C4-2B (cell line): ENCODE results near the gene KAT5.
"Not testable (repeated sequence)": the region's sequence is repeated elsewhere in the genome, so short reads cannot be mapped to it uniquely, and the experiment has no call there.

Experiments used
- H3K27ac ChIP-seq: fragments of 450-650 bp; 2 replicates; pipeline ENCODE4 v1.5.1; 2017
- ZFX ChIP-seq: fragments of 450-650 bp; IDR thresholded peaks from 2 replicates; pipeline ENCODE4 v1.6.1; 2017
- TF ChIP-seq, protein P1 (sequence below): fragments of 450-650 bp; conservative IDR thresholded peaks from 2 replicates; pipeline ENCODE4 v1.5.1; 2017; ENCODE audit warnings: mild to moderate bottlenecking

Gene KAT5

DNA sequence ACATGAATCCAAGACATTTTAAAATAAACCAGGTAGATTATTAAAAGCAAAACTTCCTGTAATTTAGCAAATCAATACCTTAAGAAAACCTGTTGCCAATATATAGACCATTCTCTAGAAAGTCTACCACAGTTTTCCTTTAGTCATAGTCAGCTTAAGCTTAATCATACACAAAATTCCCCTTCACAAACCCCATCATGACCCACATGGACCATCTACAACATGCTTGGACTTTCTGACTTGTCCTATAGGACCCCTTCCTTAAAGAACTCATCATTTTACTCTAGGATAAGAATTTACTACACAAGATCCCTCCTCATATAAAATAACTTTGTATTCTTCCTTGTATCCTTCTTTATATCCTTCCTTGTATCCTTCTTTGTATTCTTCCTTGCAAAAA is 24.8 kb downstream of the KAT5 start:
- no peak overlapping the region for H3K27ac ChIP-seq
- TF ChIP-seq ZFX = no peak
- TF ChIP-seq, protein P1, sequence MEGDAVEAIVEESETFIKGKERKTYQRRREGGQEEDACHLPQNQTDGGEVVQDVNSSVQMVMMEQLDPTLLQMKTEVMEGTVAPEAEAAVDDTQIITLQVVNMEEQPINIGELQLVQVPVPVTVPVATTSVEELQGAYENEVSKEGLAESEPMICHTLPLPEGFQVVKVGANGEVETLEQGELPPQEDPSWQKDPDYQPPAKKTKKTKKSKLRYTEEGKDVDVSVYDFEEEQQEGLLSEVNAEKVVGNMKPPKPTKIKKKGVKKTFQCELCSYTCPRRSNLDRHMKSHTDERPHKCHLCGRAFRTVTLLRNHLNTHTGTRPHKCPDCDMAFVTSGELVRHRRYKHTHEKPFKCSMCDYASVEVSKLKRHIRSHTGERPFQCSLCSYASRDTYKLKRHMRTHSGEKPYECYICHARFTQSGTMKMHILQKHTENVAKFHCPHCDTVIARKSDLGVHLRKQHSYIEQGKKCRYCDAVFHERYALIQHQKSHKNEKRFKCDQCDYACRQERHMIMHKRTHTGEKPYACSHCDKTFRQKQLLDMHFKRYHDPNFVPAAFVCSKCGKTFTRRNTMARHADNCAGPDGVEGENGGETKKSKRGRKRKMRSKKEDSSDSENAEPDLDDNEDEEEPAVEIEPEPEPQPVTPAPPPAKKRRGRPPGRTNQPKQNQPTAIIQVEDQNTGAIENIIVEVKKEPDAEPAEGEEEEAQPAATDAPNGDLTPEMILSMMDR = no peak

DNA sequence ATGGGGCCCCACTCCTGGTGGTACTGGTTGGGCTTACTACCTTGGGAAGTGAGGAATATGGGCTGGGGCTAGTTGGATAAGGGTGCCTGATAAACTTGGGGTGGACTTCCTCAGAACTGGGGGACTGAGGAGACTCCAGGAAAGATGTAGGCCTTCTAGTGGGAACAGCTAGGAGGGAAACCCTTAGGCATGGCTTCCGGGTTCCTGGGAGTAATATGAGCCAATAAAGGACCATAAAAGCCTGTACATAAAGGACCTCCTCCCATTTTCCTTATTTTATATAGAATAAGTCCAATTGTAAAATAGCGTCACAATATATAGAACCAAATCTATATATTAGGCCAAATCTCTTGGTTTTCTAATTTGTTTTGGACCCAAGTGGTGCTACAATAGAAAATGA is 27.0 kb downstream of the KAT5 start:
- no peak overlapping the region for H3K27ac ChIP-seq
- no peak for TF ChIP-seq ZFX
- TF ChIP-seq, protein P1 = no peak

DNA sequence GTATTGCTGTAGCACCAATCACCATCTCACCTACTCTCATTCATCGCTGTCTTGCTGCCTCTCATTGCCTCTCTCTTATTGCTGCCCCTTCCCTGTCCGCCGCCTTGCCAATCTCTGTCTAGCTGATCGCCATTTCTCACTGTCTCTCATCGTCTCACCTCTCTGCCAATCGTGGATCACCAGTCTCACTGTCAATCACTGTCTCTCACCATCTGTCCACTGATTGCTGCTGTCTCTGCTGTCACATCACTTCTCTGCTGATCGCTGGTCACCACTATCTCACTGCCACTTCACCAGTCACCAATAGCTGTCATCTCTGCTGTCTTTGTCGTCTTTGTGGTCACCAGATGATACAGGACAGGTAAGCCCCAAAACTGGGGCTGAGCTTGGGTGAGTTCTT is 29.1 kb downstream of the KAT5 start:
- TF ChIP-seq, protein P1 = no peak
- no peak for TF ChIP-seq ZFX
- H3K27ac ChIP-seq = no peak overlapping the region

DNA sequence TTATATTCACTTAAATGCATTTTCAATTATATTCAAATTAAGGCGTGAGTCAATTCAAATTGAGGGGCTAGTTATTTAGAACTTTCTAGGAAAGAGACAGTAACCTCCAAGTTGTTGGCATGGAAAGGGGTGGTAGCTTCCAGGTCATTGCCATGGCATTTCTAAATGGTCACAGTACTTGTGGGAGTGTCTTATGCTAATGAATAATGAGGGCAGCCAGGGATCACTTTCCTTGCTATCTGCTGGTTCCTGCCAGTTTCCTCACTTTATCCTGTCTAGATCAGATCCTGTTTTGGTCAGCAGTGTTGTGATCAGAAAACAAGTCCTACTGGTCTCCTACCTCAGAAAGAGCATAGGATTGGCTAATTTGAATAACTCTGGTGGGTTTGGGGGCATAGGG is 30.3 kb downstream of the KAT5 start:
- no peak for TF ChIP-seq ZFX
- H3K27ac ChIP-seq = no peak overlapping the region

DNA sequence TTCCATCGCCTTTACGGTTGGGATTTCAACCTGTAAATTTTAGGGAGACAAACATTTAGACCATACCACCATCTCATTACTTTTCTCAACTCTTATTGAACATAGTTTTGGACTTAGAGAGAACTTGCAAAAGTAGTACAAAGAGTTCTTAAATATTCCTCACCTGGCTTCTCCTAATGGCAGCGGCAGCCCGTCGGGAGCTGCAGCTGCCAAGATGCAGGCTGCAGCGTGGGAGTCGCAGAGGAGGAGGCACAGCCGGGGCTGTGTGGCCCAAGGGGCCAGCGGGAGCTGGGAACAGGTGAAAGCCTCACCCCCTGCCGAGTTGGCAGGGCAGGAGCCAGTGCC is 31.6 kb downstream of the KAT5 start:
- H3K27ac ChIP-seq = no peak overlapping the region
- TF ChIP-seq, protein P1 = no peak
- no peak for TF ChIP-seq ZFX

DNA sequence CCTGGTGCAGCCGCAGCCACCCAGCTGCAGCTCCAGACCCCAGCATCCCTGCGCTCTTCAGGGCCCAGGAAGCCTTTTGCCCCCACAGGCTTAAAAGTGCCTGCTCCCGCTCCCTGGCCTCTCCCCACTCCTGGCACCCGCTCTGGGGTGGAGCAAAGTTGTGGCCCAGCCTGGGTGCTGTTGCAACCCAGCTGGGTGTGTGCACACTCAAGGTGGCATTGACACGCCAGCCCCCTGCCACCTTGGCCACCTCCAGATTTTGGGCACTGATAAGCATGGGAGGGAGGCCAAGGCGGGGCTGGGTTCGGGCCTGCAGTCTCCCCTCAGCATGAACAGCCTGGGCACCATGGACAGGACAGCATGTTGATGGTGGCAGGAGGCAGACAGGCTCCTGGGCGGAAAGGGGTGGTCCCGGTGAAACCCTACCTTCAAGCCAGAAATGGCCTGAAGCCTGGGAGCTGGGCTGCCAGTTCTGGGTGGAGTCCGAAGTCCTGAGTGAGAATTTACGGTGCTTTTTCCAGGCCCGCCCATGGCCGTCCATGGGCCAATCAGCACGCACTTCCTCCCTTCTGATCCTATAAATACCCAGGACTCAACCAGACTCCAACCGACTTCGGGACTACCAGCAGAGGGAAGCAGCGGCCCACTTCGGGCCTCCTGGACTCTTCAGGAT is 32.1 kb downstream of the KAT5 start:
- TF ChIP-seq, protein P1 = peak; percentile 86
- no peak for TF ChIP-seq ZFX
- H3K27ac ChIP-seq = no peak overlapping the region

DNA sequence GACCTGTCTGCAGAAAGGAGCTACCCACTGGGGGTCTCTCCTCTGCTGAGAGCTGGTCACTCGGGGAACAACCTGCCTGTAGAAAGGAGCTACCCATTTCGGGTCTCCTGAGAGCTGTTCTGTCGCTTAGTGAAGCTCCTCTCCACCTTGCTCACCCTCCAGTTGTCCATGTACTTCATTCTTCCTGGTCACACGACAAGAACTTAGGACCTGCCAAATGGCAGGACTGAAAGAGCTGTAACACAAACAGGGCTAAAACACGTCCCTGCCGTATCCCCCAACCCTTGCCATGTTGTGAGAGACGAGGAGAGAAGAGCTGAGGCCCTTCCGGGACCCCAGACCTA is 32.6 kb downstream of the KAT5 start:
- H3K27ac ChIP-seq = no peak overlapping the region

DNA sequence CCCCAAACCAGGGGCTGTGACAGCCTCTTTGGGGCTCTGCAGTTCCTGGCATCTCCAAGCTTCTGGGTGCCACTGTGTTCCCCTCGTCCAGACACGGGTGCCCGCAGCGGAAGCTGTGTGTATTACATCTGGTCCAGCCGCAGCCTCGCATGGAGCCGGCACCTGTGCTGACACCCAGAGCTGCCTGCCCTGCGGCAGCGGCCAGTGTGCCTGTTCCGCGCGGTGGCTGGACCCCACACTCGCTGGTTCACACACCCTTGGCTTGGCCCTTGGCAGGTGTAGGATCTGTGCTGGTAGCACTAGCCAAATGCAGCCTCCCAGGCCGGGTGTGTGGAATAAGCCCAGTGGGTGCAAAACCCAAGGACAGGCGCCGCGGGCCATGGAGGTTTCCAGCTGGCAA is 33.0 kb downstream of the KAT5 start:
- no peak overlapping the region for H3K27ac ChIP-seq
- no peak for TF ChIP-seq ZFX

More for the DNA sequence above, 32.6 kb downstream of the KAT5 start:
- TF ChIP-seq, protein P1 = peak; percentile 59
- TF ChIP-seq ZFX = no peak

DNA sequence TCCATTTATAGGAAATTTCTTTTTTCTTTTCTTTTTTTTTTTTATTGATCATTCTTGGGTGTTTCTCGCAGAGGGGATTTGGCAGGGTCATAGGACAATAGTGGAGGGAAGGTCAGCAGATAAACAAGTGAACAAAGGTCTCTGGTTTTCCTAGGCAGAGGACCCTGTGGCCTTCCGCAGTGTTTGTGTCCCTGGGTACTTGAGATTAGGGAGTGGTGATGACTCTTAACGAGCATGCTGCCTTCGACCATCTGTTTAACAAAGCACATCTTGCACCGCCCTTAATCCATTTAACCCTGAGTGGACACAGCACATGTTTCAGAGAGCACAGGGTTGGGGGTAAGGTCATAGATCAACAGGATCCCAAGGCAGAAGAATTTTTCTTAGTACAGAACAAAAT is 50.1 kb downstream of the KAT5 start:
- H3K27ac ChIP-seq = not testable (repeated sequence)

DNA sequence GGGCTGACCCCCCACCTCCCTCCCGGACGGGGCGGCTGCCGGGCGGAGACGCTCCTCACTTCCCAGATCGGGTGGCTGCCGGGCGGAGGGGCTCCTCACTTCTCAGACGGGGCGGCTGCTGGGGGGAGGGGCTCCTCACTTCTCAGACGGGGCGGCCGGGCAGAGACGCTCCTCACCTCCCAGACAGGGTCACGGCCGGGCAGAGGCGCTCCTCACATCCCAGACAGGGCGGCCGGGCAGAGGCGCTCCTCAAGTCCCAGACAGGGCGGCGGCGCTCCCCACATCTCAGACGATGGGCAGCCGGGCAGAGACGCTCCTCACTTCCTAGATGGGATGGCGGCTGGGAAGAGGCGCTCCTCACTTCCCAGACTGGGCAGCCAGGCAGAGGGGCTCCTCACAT is 50.8 kb downstream of the KAT5 start:
- not testable (repeated sequence) for H3K27ac ChIP-seq
